Mucosa of gallbladder (tissue), 1 donor: ENCODE measurements around the gene SRGAP1. TPM values are rescaled to one million over a fixed set of nuclear protein-coding genes. Genes with fewer than 3 reads are reported as not detected.
"Not testable (repeated sequence)": the region's sequence is repeated elsewhere in the genome, so short reads cannot be mapped to it uniquely, and the experiment has no call there.

Experiments used
- DNase-seq: peaks from one replicate; pipeline ENCODE4 v3.0.0-alpha.2; 2020; ENCODE audit warnings: low spot score
- total RNA-seq: library from RNA; stranded (reverse); gene quantifications from one replicate; pipeline ENCODE4 v1.2.1, GENCODE V29; 2021
- donor health status: DM: no; HTN: no; CAD: no.

Gene SRGAP1
- total RNA-seq, 1 donor from 2014 or later = 13.5 TPM

DNA sequence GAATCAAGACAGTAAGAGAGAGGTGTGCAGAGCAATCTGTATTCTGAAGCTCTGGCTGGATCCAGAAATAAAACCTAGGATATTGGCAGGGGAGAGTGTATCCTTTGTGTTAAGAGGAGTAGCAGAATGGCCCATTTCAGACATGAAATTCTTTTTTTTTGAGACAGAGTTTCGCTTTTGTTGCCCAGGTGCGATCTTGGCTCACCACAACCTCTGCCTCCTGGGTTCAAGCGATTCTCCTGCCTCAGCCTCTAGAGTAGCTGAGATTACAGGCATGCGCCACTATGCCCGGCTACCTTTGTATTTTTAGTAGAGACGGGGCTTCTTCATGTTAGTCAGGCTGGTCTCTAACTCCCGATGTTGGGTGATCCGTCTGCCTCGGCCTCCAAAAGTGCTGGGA lies 6.1 kb upstream of the SRGAP1 start:
- DNase-seq = no peak

DNA sequence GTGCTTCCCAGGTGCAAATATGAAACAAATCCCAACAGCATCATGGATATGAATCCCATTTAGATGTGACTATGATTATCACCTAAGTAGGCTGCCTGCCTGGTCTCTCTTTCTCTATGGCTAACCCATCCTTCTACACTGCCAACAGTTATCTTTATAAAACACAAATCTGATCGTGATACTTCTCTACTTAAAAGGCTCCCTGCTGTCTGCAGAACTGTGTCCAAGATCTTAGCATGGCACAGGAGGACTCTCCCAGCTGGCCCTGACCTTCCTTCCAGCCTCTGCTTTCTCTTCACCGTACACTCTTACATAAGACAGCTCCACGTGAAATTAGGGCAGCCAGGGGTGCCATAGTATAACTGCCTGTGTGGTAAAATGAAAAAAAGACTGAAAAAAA lies 3.5 kb upstream of the SRGAP1 start:
- DNase-seq = no peak

DNA sequence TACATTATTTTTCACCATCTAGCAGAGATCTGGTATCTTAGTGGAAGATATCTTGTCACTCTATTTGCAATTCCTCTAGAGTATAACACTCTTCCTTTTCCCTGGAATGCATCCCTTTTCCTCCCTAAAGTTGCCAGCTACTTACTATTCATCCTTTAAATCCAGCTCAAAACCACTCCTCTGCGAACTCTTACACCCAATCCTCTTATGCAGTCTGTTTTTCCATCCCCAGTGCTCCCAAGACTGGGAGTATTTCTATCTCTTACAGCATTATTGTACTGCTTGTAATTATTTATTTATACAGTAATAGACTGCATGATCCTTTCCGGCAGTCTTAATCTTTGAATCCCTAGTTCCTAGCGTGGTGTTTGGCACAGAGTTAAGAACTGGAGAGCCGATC lies 2.9 kb upstream of the SRGAP1 start:
- no peak for DNase-seq

DNA sequence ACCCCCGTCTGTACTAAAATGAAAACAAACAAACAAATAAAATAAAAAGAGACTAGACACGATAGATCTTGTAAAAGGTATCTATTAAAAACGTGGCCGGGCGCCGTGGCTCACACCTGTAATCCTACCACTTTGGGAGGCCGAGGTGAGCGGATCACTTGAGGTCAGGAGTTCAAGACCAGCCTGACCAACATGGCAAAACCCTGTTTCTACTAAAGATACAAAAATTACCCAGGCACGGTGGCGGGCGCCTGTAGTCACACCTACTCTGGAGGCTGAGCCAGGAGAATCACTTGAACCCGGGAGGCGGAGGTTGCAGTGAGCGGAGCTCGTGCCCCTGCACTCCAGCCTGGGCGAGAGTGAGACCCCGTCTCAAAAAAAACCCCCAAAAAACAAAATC lies 1.8 kb upstream of the SRGAP1 start:
- not testable (repeated sequence) for DNase-seq

DNA sequence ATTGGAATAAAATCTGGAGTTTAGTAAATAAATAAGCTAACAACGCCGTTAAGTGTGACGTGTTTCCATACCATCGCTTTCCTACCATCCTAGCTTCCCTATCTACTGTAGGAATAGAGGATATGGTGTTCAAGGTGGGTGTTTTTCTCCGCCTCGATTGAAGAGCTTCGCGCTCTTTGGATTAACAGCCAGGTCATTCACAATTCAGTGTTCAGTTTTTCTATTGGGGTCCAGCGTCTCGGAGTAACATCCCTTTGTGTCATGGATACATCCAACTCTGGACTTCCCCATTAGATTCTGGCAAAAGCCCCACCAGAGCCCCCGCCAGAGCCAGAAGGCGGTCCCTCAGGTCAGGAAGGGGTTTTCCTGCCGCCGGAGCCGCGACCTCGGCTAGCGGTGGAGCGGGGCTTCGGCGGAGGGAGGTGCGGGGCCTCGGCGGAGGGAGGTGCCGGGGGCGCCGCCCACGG lies 1.2 kb upstream of the SRGAP1 start:
- no peak for DNase-seq

DNA sequence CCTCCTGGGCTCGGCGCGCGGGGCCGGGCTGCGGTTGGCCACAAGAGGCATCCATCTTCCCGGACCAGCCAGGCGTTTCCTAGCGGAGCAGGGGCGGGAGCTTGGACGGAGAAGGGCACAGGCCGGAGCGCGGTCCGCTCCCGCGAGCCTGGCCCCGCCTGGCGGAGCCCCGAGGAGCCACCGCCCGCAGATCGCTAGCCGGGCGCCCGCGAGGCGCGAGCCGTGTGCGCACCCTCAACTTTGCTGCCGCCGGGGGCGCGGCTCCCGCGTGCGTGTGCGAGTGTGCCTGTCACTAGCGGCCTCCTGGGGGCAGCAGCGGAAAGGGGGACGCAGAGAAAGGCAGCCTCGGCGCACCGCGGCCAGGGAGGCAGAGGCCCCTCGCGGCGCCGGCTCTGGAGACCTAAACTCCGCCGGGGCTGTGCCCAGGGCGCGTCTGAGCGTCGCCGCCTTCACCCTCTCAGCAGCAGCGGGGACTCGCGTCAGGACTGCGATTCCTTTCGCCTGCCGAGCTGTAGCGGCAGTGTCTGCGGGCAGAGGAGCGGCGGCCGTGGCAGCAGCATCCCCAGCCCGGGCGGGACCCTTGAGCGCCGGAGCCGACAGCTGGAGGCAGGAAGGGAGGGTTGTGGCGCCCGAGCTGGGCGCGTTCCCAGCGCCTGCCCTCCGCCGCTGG lies 644 bp upstream of the SRGAP1 start:
- peak; percentile 90 for DNase-seq

DNA sequence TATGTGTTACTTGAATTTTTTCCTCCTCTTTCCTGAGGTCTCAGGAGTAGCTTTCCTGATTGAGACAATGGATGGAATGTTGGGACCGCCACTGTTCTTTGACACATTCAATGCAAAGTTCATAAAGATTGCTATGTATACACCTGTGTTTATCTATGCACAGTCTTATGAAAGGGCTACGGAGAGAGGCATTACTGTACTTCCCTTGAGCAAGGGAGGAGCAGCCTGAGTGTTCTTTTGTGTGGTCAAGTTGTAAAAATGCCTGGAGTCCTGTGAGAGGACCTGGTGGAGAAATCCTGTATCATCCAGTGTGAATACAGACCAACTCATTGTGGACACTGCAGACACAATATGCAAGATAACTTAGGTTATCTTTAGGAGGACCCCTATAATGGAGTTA lies 1.2 kb downstream of the SRGAP1 start:
- no peak for DNase-seq

DNA sequence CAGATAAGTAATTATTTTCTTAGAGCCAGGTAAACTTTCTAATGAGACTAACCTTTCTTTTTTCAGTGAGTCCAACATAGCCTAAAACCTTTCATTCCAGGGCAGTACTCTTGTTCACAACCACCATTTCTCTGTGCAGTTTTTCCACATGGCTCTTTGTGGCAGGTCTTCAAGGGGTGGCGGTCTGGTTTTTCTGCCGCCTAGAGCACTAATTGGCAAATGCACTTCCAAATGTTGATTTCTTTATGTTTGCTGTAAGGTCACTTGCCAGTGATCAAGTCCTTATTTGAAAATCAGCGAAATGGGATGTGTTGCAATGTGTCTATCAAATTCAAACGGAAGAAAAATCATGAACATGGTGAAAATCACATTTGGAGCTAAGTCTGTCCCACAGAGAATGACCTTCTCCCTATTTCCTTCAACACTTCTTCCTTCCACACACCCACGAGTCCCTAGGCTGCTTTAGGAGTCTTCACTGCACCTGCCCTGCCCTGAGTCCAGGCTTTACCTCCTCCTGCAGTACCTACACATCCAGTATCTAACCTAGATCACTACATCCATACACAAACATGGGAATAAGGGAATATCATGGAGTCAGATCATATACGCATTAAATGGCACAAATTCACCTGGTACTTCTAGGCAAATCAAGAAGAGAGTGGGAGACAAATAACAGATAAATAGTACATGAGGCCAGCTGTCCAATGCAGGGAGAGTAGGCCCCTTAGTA lies 1.9 kb downstream of the SRGAP1 start:
- DNase-seq = no peak

DNA sequence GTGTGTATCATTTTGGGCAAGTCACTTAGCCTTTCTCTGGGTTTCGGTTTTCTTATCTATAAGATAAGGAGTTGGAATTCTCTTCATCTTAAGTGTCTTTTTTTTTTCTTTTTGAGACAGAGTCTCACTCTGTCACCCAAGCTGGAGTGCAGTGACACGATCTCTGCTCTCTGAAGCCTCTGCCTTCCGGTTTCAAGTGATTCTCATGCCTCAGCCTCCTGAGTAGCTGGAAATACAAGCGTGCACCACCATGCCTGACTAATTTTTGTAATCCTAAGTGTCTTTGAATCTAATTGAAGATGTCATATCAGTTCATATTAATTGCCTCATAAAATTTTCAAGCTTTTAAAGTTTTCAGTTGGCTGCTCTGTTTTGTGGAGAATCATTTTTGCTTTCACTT lies 4.0 kb downstream of the SRGAP1 start:
- DNase-seq = no peak

DNA sequence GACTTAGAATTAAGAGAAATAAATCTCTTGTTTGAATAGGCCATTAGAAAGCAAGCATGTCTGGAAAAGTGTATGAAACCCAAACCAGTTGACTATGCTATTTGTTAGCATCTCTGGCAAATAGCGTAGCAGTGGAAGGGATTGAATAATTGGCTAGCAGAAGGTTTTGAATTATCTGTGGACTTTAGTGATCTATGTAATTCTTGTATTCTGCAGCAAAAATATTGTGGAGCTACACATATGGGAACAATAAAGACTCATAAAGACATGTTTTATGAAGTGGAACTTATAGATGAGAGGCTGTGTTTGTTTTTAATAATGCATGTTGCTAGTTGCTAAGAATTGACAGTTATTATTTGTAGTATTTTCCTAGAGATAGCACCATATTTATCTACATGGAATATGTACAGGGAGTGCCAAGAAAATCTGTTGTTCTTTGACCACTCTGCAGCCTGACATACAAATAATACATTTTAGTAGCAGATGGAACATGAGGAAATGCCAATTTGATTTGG lies 4.7 kb downstream of the SRGAP1 start:
- DNase-seq = no peak

DNA sequence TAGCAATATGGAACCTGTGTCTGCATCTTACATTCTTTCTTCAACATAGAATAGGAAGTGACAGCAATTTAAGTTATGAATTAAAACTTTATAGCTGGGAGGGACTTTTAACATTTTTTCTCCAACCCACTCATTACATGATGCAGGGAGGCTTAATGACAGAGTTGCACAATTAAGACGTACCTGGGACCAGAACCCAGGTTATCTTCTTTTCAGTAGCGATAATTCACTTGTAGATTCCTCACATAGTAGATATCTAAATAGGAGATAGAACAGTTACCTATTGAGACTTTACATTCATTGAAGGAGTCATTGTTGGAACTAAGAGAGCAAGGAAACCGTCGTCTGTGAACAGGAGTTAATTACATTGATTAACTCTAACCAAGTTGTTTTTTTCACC lies 5.1 kb downstream of the SRGAP1 start:
- DNase-seq = no peak

DNA sequence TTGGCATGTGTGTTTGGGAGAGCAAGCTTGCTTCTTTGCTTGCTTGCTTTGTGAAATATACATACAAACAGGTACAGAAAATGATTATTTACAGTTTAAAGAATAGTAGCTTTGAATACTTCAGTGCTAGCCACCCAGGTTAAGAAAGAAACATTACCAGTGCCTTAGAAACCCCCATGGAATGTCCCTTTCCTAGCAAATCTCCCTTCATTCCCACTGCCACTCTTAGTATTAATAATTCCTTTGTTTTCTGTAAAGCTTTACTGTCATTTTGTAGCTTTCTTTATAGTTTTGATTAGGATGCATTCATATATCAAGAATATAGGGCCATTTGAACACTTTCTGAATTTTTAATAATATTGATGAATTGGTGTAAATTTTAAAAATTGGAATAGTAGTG lies 9.5 kb downstream of the SRGAP1 start:
- no peak for DNase-seq

DNA sequence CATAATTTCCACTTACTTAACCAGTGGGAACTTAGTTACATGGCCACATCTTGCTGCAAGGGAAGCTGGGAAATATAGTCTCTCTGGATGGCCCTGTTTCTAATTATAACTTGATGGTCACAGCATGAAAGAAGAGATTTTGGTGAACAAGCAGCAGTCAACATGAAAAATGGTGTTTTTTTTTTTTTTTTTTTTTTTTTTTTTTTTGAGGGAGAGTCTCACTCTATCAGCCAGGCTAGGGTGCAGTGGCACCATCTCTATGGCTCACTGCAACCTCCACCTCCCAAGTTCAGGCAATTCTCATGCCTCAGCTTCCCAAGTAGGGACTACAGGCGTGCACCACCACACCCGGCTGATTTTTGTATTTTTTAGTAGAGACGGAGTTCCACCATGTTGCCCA lies 10.8 kb downstream of the SRGAP1 start:
- DNase-seq = no peak

DNA sequence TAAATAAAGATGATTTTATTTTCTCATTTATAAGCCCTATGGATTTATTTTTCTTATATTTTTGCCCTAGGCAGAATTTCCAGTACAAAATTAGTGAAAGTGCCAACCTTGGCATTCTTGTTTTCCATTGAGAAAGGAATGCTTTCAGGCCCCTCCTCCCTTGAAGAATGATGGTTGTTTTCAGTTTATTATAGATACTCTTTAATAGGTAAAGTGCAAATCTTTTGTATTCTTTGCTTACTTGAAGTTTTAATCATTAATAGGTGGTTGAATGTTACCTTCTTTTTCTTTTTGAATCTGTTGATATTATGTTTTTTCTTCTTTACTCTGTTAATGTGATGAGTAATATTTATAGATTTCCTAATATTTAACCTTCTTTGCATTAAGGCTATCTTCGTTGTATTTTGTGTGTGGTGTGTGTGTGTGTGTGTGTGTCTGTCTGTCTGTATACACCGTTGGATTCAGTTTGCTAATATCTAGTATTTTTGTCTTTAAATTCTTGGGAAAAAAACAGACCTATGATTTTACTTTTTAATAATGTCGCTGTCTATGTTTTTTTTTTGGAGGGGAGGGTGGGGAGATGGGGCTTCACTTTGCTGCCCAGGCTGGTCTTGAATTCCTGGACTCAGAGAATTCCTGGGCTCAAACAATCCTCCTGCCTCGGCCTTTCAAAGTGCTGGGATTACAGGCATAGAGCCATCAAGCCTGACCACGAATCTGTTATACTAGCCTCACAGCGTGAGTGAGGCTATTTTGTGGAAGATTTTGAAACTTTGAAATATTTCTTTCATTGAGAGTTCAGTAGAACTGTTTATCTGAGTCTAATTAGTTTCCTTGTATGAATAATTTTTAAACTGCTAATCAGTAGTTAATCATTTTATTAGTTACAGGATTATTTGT lies 13.5 kb downstream of the SRGAP1 start:
- DNase-seq = no peak

DNA sequence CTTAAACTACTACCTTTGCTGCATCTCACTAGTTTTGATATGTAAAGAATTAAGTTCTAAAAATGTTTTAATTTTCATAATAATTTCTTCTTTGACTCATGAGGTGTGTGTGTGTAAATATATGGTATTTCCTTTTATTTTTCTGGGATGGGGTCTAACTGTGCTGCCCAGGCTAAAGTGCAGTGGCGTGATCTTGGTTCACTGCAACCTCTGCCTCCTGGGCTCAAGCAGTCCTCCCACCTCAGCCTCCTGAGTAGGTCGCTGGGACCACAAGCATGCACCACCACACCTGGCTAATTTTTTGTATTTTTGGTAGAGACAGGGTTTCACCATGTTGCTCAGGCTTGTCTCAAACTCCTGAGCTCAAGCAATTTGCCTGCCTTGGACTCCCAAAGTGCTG lies 15.4 kb downstream of the SRGAP1 start:
- DNase-seq = not testable (repeated sequence)

DNA sequence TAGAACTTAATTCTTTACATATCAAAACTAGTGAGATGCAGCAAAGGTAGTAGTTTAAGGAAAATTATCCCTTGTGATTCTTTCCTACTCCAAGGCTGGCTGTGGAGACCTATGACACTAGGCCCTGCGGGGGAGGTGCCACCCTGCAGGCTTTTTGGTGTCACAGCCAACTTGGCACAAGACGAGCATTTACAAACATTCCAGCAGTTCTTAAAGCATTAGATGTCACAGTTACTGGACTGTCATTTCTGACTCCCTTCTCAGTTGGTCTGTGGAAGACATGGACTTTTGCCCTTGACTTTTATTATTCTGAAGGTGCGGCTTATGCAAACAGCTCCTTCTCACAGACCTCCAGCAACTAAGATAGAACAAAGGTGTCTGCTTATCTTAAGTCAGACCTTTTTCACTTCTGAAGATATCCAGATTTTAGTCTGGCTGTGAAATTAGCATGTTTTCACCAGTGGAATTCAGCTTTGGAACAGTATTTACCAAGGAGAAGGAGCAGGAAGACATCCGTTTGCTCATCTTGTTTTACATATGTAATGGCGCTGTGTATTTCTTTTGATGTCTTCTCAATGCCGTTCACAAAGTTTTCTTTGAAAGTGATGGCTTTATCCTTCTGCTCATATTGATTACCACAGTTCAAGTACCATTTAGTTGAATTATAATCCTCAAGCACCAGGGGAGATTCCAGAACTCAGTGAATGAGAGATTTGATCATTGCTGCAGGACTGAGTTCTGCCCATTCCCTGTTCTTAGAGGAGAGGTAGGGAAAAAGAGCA lies 17.9 kb downstream of the SRGAP1 start:
- peak; percentile 89 for DNase-seq

DNA sequence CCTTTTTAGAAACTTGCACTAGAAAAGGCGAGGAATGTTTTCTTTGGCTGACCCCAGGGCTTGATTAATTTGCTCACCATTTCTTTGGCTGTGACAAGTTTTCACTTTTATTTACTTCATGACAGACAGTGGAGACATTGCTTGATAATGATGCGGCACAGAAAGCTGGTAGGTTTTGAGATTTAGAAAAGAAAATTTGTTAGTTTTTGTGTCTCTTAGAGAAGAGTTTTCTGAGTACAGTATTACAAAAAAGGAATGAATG lies 18.4 kb downstream of the SRGAP1 start:
- DNase-seq = peak; percentile 35

DNA sequence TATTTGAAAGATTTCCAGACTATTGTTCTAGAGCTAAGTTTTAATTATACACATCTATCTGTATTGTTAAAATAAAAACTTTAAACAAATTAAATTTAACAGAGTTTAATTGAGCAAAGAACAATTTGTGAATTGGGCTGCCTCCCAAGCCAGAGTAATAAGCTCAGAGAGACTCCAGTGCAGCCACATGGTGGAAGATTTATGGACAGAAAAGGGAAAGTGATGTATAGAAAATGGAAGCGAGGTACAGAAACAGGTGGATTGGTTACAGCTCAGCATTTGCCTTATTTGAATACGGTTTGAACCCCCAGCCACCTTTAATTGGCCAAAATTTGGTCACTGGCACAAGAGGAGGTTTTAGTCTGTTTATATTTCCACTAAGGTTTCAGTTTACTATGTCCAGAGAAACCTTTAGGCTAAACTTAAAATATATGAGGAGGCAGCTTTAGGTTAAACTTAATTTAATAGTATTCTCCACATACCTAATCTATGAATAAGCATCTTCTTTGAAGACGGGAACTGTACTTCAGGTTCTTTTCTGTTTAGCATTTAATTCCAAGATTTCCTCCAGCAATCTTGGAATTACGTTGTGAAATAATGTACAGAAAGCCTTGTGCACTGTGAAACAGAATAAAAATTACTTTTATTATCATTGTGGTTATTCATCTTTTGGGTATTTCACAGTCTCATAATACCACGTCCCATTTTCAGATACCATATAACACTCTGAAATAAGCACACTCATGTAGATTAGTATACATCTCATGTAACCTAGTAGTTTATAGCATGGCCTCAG lies 19.4 kb downstream of the SRGAP1 start:
- no peak for DNase-seq

DNA sequence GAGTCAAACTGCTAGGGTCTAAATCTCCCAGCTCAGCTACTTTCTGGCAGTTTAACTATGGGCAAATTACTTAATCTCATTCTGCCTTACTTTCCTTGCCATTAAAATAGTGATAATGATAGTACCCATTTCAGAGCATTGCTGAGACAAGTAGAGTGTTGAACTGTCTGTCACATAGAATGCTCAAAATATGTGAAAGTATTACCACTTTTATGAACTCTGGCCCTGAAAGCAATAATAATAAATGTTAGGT lies 19.9 kb downstream of the SRGAP1 start:
- DNase-seq = no peak

DNA sequence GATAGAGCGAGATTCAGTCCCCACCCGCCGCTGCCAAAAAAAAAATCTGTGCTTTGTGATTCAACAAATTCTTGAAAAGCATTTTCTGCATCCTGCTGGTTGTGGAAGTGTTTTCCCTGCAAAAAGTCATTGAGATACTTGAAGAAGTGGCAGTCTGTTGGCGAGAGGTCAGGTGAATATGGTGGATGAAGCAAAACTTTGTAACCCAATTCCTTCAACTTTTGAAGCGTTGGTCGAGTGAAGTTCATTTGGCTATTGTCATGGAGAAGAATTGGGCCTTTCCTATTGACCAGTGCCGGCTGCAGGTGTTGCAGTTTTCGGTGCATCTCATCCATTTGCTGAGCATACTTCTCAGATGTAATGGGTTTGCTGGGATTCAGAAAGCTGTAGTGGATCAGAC lies 20.9 kb downstream of the SRGAP1 start:
- no peak for DNase-seq

DNA sequence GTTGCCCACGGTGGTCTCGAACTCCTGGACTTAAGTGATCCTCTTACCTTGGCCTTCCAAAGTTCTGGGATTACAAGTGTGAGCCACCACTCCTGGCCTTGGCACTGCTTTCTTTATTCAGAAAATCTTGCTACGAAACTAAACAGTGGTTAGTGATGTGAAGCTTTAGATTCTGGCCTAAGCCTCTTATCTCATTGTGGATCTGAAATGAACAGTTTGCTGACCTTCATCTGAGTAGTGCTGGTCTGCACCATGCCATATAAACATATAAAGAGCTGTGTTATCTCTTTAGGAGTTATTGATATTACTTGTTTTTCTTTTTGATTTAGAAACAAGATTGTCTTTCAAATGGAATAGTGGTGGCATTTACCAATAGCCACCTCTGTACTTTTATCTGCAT lies 22.6 kb downstream of the SRGAP1 start:
- no peak for DNase-seq
